K562 (cell line): ENCODE data around the gene CHRND. TPM values are rescaled to one million over a fixed set of nuclear protein-coding genes. Genes with fewer than 3 reads are reported as not detected.

ENCODE experiments used
- BMI1 ChIP-seq: fragments of 150-350 bp; IDR thresholded peaks from 2 replicates; pipeline ENCODE4 v1.6.1; 2014; ENCODE audit warnings: low read length
- C11orf30 ChIP-seq: fragments of 450-650 bp; IDR thresholded peaks from 2 replicates; pipeline ENCODE4 v1.6.1; 2016; ENCODE audit warnings: low read depth, mild to moderate bottlenecking
- CEBPB ChIP-seq: fragments of 450-650 bp; IDR thresholded peaks from 2 replicates; pipeline ENCODE4 v1.6.1; 2016; ENCODE audit warnings: missing genetic modification characterization, missing compliant biosample characterization
- CHD7 ChIP-seq: fragments of 200-600 bp; sonication (generic); IDR thresholded peaks from one replicate; pipeline ENCODE4 v1.6.1; 2012; ENCODE audit warnings: mild to moderate bottlenecking, low read depth, low read length, inconsistent platforms
- DIDO1 ChIP-seq: fragments of 450-650 bp; IDR thresholded peaks from 2 replicates; pipeline ENCODE4 v1.6.1; 2016; ENCODE audit warnings: low read depth, missing biosample characterization, missing genetic modification characterization
- MEIS2 ChIP-seq: fragments of 450-650 bp; IDR thresholded peaks from 2 replicates; pipeline ENCODE4 v1.6.1; 2014; ENCODE audit warnings: mild to moderate bottlenecking; ENCODE audit not compliant: partially characterized antibody
- ZNF449 ChIP-seq: fragments of 250-450 bp; sonication (Bioruptor Pico); IDR thresholded peaks from 2 replicates; pipeline ENCODE4 v1.8.0; 2022; ENCODE audit warnings: moderate library complexity, mild to moderate bottlenecking, inconsistent platforms
- polyA plus RNA-seq, 8 experiments: library from polyadenylated mRNA; depleted of rRNA in 4 of 8; stranded (reverse) in 5 of 8; unstranded in 3 of 8; fragments of >200 nt; fragmentation: Nextera tagmentation in 2 of 8; fragmentation: Illumina TruSeq in 1 of 8; extraction: Ambion mirVana in 2 of 8; extraction: Trizol in 1 of 8; gene quantifications; 2 replicates each; pipeline versions ENCODE4 v1.2.1 to v1.2.3, GENCODE V29; 2011 to 2014; ENCODE audit warnings: inconsistent platforms in 1 of 8, missing spikeins in 1 of 8
- total RNA-seq, 7 experiments: library from RNA; depleted of rRNA in 6 of 7; stranded (reverse); fragments of >200 nt in 6 of 7; fragmentation: Illumina TruSeq in 2 of 7; extraction: Trizol in 2 of 7; gene quantifications; 2 replicates each; pipeline versions ENCODE4 v1.2.1 to v1.2.3, GENCODE V29; 2011 to 2021; ENCODE audit warnings: low replicate concordance in 1 of 7

CHRND gene
- total and polyA plus RNA-seq, 9 of the 15 experiments (the other 6 are each of a cell fraction or from before 2014, with no cell fraction given): not detected

- TF ChIP-seq CHD7: no peak
- TF ChIP-seq MEIS2: no peak
- no peak for TF ChIP-seq CEBPB (tag)
- peak; percentile 19; the same call in 1 of the 2 replicates for TF ChIP-seq C11orf30
- no peak for TF ChIP-seq DIDO1 (tag)
- no peak for TF ChIP-seq BMI1
- no peak for TF ChIP-seq ZNF449 (CRISPR knock-in tag)
- TF ChIP-seq, all 486 proteins: peak for 4
Measured at GRCh38 chr2:232562515-232563151, 36.7 kb downstream of the CHRND start (continued).
